Jurkat, Clone E6-1 (cell line): ENCODE measurements around the gene FAM161B.

Experiments used
- DNase-seq: peaks from one replicate; pipeline ENCODE4 v3.0.0-alpha.2; 2011; ENCODE audit warnings: low read depth, low spot score
- H3K4me3 ChIP-seq: 2 replicates; pipeline ENCODE4 v1.5.1; 2011; ENCODE audit warnings: mild to moderate bottlenecking, low read length, control low read depth, moderate library complexity

FAM161B gene

GRCh38 chr14:73886449-73887317 lies 63.2 kb downstream of the FAM161B start, which contains the start of gene ZNF410:
ZNF410 (plus strand) TSS chr14:73886859; CDS start chr14:73892176, 5,317 bp downstream.
- DNase-seq = peak; percentile 77
- peak within 1 kb of the TSS; percentile 90 for H3K4me3 ChIP-seq

GRCh38 chr14:73884438-73885190 lies 65.3 kb downstream of the FAM161B start:
- H3K4me3 ChIP-seq = no peak overlapping the region
- DNase-seq = no peak
